ENCODE results near the gene MMEL1.

- TF ChIP-seq CTCF (IDR thresholded peaks at IDR 0.05) (no peak), EP300 (IDR thresholded peaks at IDR 0.05) (no peak)
Measured at GRCh38 chr1:2646837-2647236, 14.0 kb upstream of the MMEL1 start.

All from suprapubic skin (tissue), 3 donors.